HEK293 (cell line): ENCODE measurements around the gene DNAJC4.

Experiments
- GLI4 ChIP-seq: fragments of 450-650 bp; formaldehyde crosslinking; IDR thresholded peaks from 2 replicates; pipeline ENCODE4 v1.5.1; 2016; ENCODE audit warnings: missing biosample characterization, missing genetic modification characterization
- OSR2 ChIP-seq: fragments of 450-650 bp; formaldehyde crosslinking; IDR thresholded peaks from 2 replicates; pipeline ENCODE4 v1.5.1; 2016; ENCODE audit warnings: missing biosample characterization, missing genetic modification characterization
- OVOL3 ChIP-seq: fragments of 450-650 bp; formaldehyde crosslinking; IDR thresholded peaks from 2 replicates; pipeline ENCODE4 v1.5.1; 2016; ENCODE audit warnings: missing biosample characterization, missing genetic modification characterization
- YY1 ChIP-seq: fragments of 450-650 bp; formaldehyde crosslinking; IDR thresholded peaks from 2 replicates; pipeline ENCODE4 v1.5.1; 2018; ENCODE audit warnings: missing biosample characterization, missing genetic modification characterization
- ZBTB8A ChIP-seq: fragments of 450-650 bp; formaldehyde crosslinking; IDR thresholded peaks from 2 replicates; pipeline ENCODE4 v1.5.1; 2016; ENCODE audit warnings: missing biosample characterization, missing genetic modification characterization
- ZEB2 ChIP-seq: fragments of 450-650 bp; formaldehyde crosslinking; IDR thresholded peaks from 2 replicates; pipeline ENCODE4 v1.5.1; 2016; ENCODE audit warnings: missing biosample characterization, missing genetic modification characterization
- ZFP41 ChIP-seq: fragments of 450-650 bp; formaldehyde crosslinking; IDR thresholded peaks from 2 replicates; pipeline ENCODE4 v1.5.1; 2016; ENCODE audit warnings: missing biosample characterization, missing genetic modification characterization, borderline replicate concordance
- ZNF10 ChIP-seq: fragments of 450-650 bp; formaldehyde crosslinking; IDR thresholded peaks from 2 replicates; pipeline ENCODE4 v1.5.1; 2017; ENCODE audit warnings: missing biosample characterization, missing genetic modification characterization
- ZNF155 ChIP-seq: fragments of 450-650 bp; formaldehyde crosslinking; IDR thresholded peaks from 2 replicates; pipeline ENCODE4 v1.5.1; 2016; ENCODE audit warnings: missing biosample characterization, missing genetic modification characterization
- ZNF184 ChIP-seq: fragments of 450-650 bp; IDR thresholded peaks from 2 replicates; pipeline ENCODE4 v1.5.1; 2018; ENCODE audit warnings: missing biosample characterization, mild to moderate bottlenecking, missing genetic modification characterization
- ZNF19 ChIP-seq: fragments of 450-650 bp; formaldehyde crosslinking; IDR thresholded peaks from 2 replicates; pipeline ENCODE4; 2016; ENCODE audit warnings: missing biosample characterization, missing genetic modification characterization, low read depth
- ZNF223 ChIP-seq: fragments of 450-650 bp; formaldehyde crosslinking; IDR thresholded peaks from 2 replicates; pipeline ENCODE4 v1.5.1; 2016; ENCODE audit warnings: missing biosample characterization, missing genetic modification characterization
- ZNF324 ChIP-seq: fragments of 450-650 bp; formaldehyde crosslinking; IDR thresholded peaks from 2 replicates; pipeline ENCODE4 v1.5.1; 2016; ENCODE audit warnings: missing biosample characterization, missing genetic modification characterization
- ZNF350 ChIP-seq: fragments of 450-650 bp; formaldehyde crosslinking; IDR thresholded peaks from 2 replicates; pipeline ENCODE4 v1.5.0; 2017; ENCODE audit warnings: missing biosample characterization, mild to moderate bottlenecking, missing genetic modification characterization
- ZNF394 ChIP-seq: fragments of 450-650 bp; formaldehyde crosslinking; IDR thresholded peaks from 2 replicates; pipeline ENCODE4 v1.5.1; 2016; ENCODE audit warnings: missing biosample characterization, missing genetic modification characterization, mild to moderate bottlenecking, moderate library complexity, borderline replicate concordance
- ZNF560 ChIP-seq: fragments of 450-650 bp; formaldehyde crosslinking; IDR thresholded peaks from 2 replicates; pipeline ENCODE4 v1.5.1; 2017; ENCODE audit warnings: missing biosample characterization, missing genetic modification characterization, borderline replicate concordance
- ZNF610 ChIP-seq: fragments of 450-650 bp; formaldehyde crosslinking; IDR thresholded peaks from 2 replicates; pipeline ENCODE4 v1.5.1; 2016; ENCODE audit warnings: missing biosample characterization, missing genetic modification characterization, borderline replicate concordance
- ZNF654 ChIP-seq: fragments of 450-650 bp; formaldehyde crosslinking; IDR thresholded peaks from 2 replicates; pipeline ENCODE4 v1.5.1; 2016; ENCODE audit warnings: low read depth, missing biosample characterization, missing genetic modification characterization
- ZNF843 ChIP-seq: fragments of 450-650 bp; formaldehyde crosslinking; IDR thresholded peaks from 2 replicates; pipeline ENCODE4 v1.5.1; 2016; ENCODE audit warnings: missing biosample characterization, missing genetic modification characterization
- ZSCAN30 ChIP-seq: fragments of 450-650 bp; IDR thresholded peaks from 2 replicates; pipeline ENCODE4 v1.5.1; 2018; ENCODE audit warnings: missing biosample characterization, mild to moderate bottlenecking, missing genetic modification characterization, moderate library complexity
- ZXDB ChIP-seq: fragments of 450-650 bp; formaldehyde crosslinking; IDR thresholded peaks from 2 replicates; pipeline ENCODE4 v1.5.1; 2016; ENCODE audit warnings: missing biosample characterization, missing genetic modification characterization
- TF ChIP-seq, protein P1 (sequence below): fragments of 450-650 bp; formaldehyde crosslinking; IDR thresholded peaks from 2 replicates; pipeline ENCODE4 v1.5.1; 2016; ENCODE audit warnings: missing biosample characterization, missing genetic modification characterization
- TF ChIP-seq, protein P2 (sequence below): fragments of 450-650 bp; formaldehyde crosslinking; IDR thresholded peaks from 2 replicates; pipeline ENCODE4 v1.5.1; 2017; ENCODE audit warnings: missing biosample characterization, missing genetic modification characterization
- TF ChIP-seq, protein P3 (sequence below): fragments of 450-650 bp; formaldehyde crosslinking; IDR thresholded peaks from 2 replicates; pipeline ENCODE4 v1.5.1; 2016; ENCODE audit warnings: missing biosample characterization, missing genetic modification characterization
- TF ChIP-seq, protein P4 (sequence below): fragments of 450-650 bp; IDR thresholded peaks from 2 replicates; pipeline ENCODE4 v1.5.1; 2018; ENCODE audit warnings: missing biosample characterization, missing genetic modification characterization
- TF ChIP-seq, protein P5 (sequence below): fragments of 450-650 bp; formaldehyde crosslinking; IDR thresholded peaks from 2 replicates; pipeline ENCODE4 v1.5.1; 2017; ENCODE audit warnings: missing biosample characterization, missing genetic modification characterization
- TF ChIP-seq, protein P6 (sequence below): fragments of 450-650 bp; formaldehyde crosslinking; IDR thresholded peaks from 2 replicates; pipeline ENCODE4 v1.5.1; 2017; ENCODE audit warnings: missing biosample characterization, missing genetic modification characterization
- TF ChIP-seq, protein P7 (sequence below): fragments of 450-650 bp; IDR thresholded peaks from 2 replicates; pipeline ENCODE4 v1.5.1; 2018; ENCODE audit warnings: missing biosample characterization, mild to moderate bottlenecking, missing genetic modification characterization

DNAJC4 gene

DNA sequence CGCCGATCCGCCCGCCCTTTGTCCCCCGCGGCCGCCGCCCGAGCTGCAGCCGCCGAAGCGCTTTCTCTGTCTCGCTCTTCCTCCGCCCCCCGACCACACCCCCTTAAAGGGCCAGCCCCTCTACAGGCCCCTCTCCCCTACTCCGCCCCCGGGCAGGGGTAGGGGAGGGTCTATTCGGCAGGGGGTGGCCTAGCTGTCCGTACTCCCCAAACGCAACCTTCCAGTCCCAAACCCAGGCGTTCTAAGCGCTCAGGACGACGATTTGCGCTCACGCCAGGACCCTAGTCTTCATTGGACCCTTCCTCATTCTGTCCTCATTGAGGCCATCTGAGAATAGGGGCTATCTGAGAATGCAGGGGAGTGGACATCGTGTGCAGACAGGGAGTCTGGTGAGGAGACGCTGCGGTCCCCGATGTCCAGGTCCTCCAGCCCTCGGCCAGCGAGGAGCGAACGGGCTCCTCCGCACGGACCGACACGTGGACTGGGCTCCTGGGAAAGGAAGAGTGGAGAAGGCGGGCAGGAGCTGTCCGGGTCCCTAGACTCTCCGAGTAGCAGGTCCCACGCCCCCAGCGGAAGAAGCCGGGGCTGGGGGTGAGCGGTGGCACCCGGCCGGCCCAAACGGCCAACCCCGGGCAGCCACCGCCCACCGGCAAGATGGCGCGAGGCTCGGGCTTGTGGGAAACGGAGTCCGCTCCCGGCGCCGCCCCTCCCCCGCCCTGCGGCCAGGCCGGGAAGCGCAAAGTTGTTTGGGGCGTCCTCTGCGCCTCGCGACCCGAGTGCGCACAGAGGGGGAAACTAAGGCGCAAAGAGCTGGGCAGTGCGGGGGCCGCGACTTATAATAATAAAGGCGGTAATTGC is 16.8 kb downstream of the DNAJC4 start, which contains the start of gene PPP1R14B (continued):
- TF ChIP-seq, protein P1, sequence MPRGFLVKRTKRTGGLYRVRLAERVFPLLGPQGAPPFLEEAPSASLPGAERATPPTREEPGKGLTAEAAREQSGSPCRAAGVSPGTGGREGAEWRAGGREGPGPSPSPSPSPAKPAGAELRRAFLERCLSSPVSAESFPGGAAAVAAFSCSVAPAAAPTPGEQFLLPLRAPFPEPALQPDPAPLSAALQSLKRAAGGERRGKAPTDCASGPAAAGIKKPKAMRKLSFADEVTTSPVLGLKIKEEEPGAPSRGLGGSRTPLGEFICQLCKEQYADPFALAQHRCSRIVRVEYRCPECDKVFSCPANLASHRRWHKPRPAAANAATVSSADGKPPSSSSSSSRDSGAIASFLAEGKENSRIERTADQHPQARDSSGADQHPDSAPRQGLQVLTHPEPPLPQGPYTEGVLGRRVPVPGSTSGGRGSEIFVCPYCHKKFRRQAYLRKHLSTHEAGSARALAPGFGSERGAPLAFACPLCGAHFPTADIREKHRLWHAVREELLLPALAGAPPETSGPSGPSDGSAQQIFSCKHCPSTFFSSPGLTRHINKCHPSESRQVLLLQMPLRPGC (tag by site-specific recombination), result no peak
- TF ChIP-seq, protein P2, sequence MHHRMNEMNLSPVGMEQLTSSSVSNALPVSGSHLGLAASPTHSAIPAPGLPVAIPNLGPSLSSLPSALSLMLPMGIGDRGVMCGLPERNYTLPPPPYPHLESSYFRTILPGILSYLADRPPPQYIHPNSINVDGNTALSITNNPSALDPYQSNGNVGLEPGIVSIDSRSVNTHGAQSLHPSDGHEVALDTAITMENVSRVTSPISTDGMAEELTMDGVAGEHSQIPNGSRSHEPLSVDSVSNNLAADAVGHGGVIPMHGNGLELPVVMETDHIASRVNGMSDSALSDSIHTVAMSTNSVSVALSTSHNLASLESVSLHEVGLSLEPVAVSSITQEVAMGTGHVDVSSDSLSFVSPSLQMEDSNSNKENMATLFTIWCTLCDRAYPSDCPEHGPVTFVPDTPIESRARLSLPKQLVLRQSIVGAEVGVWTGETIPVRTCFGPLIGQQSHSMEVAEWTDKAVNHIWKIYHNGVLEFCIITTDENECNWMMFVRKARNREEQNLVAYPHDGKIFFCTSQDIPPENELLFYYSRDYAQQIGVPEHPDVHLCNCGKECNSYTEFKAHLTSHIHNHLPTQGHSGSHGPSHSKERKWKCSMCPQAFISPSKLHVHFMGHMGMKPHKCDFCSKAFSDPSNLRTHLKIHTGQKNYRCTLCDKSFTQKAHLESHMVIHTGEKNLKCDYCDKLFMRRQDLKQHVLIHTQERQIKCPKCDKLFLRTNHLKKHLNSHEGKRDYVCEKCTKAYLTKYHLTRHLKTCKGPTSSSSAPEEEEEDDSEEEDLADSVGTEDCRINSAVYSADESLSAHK (tag by site-specific recombination), result no peak
- TF ChIP-seq ZNF223 (tag by site-specific recombination) (no peak), ZNF184 (tag by site-specific recombination) (no peak), ZNF394 (tag by site-specific recombination) (0 out of 2 replicates have a peak, but pooled peaks have one; percentile 2), ZNF324 (tag by site-specific recombination) (no peak), ZBTB8A (tag by site-specific recombination) (peak; percentile 77), ZNF610 (tag by site-specific recombination) (no peak), ZSCAN30 (tag by site-specific recombination) (0 out of 2 replicates have a peak, but pooled peaks have one; percentile 48), ZFP41 (tag by site-specific recombination) (no peak), ZNF19 (tag by site-specific recombination) (no peak), ZNF10 (tag by site-specific recombination) (peak; percentile 19; the same call in 1 of the 2 replicates), ZNF350 (tag by site-specific recombination) (no peak), ZEB2 (no peak), ZNF560 (tag by site-specific recombination) (no peak), ZXDB (tag by site-specific recombination) (peak; percentile 63; the same call in 1 of the 2 replicates), ZNF654 (tag by site-specific recombination) (no peak), ZNF155 (tag by site-specific recombination) (no peak), ZNF843 (no peak), GLI4 (tag by site-specific recombination) (no peak), OSR2 (tag by site-specific recombination) (no peak), YY1 (tag by site-specific recombination) (peak; percentile 83), OVOL3 (tag by site-specific recombination) (no peak)
- TF ChIP-seq, protein P3, sequence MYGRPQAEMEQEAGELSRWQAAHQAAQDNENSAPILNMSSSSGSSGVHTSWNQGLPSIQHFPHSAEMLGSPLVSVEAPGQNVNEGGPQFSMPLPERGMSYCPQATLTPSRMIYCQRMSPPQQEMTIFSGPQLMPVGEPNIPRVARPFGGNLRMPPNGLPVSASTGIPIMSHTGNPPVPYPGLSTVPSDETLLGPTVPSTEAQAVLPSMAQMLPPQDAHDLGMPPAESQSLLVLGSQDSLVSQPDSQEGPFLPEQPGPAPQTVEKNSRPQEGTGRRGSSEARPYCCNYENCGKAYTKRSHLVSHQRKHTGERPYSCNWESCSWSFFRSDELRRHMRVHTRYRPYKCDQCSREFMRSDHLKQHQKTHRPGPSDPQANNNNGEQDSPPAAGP (tag by site-specific recombination), result no peak
- TF ChIP-seq, protein P4, sequence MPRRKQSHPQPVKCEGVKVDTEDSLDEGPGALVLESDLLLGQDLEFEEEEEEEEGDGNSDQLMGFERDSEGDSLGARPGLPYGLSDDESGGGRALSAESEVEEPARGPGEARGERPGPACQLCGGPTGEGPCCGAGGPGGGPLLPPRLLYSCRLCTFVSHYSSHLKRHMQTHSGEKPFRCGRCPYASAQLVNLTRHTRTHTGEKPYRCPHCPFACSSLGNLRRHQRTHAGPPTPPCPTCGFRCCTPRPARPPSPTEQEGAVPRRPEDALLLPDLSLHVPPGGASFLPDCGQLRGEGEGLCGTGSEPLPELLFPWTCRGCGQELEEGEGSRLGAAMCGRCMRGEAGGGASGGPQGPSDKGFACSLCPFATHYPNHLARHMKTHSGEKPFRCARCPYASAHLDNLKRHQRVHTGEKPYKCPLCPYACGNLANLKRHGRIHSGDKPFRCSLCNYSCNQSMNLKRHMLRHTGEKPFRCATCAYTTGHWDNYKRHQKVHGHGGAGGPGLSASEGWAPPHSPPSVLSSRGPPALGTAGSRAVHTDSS (tag by site-specific recombination), result no peak
- TF ChIP-seq, protein P5, sequence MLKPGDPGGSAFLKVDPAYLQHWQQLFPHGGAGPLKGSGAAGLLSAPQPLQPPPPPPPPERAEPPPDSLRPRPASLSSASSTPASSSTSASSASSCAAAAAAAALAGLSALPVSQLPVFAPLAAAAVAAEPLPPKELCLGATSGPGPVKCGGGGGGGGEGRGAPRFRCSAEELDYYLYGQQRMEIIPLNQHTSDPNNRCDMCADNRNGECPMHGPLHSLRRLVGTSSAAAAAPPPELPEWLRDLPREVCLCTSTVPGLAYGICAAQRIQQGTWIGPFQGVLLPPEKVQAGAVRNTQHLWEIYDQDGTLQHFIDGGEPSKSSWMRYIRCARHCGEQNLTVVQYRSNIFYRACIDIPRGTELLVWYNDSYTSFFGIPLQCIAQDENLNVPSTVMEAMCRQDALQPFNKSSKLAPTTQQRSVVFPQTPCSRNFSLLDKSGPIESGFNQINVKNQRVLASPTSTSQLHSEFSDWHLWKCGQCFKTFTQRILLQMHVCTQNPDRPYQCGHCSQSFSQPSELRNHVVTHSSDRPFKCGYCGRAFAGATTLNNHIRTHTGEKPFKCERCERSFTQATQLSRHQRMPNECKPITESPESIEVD (tag by site-specific recombination), result no peak
- TF ChIP-seq, protein P6, sequence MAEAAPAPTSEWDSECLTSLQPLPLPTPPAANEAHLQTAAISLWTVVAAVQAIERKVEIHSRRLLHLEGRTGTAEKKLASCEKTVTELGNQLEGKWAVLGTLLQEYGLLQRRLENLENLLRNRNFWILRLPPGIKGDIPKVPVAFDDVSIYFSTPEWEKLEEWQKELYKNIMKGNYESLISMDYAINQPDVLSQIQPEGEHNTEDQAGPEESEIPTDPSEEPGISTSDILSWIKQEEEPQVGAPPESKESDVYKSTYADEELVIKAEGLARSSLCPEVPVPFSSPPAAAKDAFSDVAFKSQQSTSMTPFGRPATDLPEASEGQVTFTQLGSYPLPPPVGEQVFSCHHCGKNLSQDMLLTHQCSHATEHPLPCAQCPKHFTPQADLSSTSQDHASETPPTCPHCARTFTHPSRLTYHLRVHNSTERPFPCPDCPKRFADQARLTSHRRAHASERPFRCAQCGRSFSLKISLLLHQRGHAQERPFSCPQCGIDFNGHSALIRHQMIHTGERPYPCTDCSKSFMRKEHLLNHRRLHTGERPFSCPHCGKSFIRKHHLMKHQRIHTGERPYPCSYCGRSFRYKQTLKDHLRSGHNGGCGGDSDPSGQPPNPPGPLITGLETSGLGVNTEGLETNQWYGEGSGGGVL (tag by site-specific recombination), result no peak
- TF ChIP-seq, protein P7, sequence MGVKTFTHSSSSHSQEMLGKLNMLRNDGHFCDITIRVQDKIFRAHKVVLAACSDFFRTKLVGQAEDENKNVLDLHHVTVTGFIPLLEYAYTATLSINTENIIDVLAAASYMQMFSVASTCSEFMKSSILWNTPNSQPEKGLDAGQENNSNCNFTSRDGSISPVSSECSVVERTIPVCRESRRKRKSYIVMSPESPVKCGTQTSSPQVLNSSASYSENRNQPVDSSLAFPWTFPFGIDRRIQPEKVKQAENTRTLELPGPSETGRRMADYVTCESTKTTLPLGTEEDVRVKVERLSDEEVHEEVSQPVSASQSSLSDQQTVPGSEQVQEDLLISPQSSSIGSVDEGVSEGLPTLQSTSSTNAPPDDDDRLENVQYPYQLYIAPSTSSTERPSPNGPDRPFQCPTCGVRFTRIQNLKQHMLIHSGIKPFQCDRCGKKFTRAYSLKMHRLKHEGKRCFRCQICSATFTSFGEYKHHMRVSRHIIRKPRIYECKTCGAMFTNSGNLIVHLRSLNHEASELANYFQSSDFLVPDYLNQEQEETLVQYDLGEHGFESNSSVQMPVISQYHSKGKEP (tag by site-specific recombination), result no peak
